ENCODE measurements around the gene CCDC71L. TPM values are rescaled to one million over a fixed set of nuclear protein-coding genes. Genes with fewer than 3 reads are reported as not detected.

CCDC71L gene
- total and polyA plus RNA-seq, 2 of the 13 experiments (the other 11 are each of a cell fraction or from before 2014, with no cell fraction given): 0.02 TPM; not detected in 1

DNA sequence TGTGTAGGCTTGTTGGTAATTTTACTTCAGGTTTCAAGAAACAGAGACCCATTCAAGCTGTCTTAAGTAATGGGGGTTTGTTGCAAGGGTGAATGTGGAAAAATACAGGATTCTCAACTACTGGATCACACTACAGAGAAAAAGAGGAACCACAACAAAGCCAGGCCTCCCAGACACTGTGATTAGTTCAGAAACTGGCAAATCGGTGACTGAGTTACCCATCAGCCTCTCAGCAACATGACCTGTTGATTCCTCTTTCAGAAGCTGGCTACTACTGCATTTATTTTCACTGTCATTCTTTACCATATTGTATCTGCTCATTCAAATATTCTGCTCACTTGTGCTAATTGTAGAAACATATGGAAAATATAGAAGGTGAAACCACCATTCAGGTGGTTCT is 16.0 kb downstream of the CCDC71L start:
- ChIA-PET CTCF (ENCODE audit: low intra/inter-chr PET ratio, low total read pairs) (no interaction called here), POLR2A (no interaction called here)
- BruUV-seq (replicated peaks): no TSS peak
- no peak overlapping the region for H3K4me3 ChIP-seq (replicated peaks in 1 of 3; ENCODE audit: insufficient read depth in 1 of 3, low read depth in 2 of 3, low read length in 3 of 3)
- ATAC-seq (no peak), DNase-seq (ENCODE audit: low spot score) (no peak), FAIRE-seq (no peak)
- no peaks in the 10 kb centered on the region for H4K20me1 ChIP-seq (ENCODE audit: insufficient read depth, low read length)
- 0% methylated on average over 1 of the region's 1 CpG for WGBS (ENCODE audit: low lambda C conversion rate)
- in situ Hi-C loops (cut with HindIII; ENCODE audit: extremely low pct_ligation_motif_present, low pct_unique_long_range_greater_than_20kb): no loop called here
- no peaks in the 10 kb centered on the region for H3K4me1 ChIP-seq (ENCODE audit: insufficient read depth, low read length)
- no peaks in the 10 kb centered on the region for H3K9me3 ChIP-seq (ENCODE audit: low read length)
- H3K79me2 ChIP-seq (ENCODE audit: insufficient read depth, low read length): no peaks in the 10 kb centered on the region
- no peak overlapping the region for H3K4me2 ChIP-seq (ENCODE audit: low read depth, low read length)
- no peak overlapping the region for H2AFZ ChIP-seq (ENCODE audit: low read length)
- no peak overlapping the region for H3K27ac ChIP-seq (ENCODE audit: extremely low read length, insufficient read depth, low read length)
- no peaks in the 10 kb centered on the region for H3K27me3 ChIP-seq (ENCODE audit: control insufficient read depth in 1 of 2, insufficient read depth in 2 of 2, low read length in 2 of 2)
- intact Hi-C loops (cut with micrococcal nuclease; ENCODE audit: unreplicated experiment): no loop called here
- H3K9ac ChIP-seq (ENCODE audit: insufficient read depth, low read depth, low read length): no peak overlapping the region
- no peaks in the 10 kb centered on the region for H3K36me3 ChIP-seq (replicated peaks in 1 of 2; ENCODE audit: control insufficient read depth in 1 of 2, insufficient read depth in 2 of 2, low read length in 2 of 2)
- TF ChIP-seq JUND (CRISPR knock-in tag; IDR thresholded peaks at IDR 0.05): no peak
- TF ChIP-seq, protein P1, sequence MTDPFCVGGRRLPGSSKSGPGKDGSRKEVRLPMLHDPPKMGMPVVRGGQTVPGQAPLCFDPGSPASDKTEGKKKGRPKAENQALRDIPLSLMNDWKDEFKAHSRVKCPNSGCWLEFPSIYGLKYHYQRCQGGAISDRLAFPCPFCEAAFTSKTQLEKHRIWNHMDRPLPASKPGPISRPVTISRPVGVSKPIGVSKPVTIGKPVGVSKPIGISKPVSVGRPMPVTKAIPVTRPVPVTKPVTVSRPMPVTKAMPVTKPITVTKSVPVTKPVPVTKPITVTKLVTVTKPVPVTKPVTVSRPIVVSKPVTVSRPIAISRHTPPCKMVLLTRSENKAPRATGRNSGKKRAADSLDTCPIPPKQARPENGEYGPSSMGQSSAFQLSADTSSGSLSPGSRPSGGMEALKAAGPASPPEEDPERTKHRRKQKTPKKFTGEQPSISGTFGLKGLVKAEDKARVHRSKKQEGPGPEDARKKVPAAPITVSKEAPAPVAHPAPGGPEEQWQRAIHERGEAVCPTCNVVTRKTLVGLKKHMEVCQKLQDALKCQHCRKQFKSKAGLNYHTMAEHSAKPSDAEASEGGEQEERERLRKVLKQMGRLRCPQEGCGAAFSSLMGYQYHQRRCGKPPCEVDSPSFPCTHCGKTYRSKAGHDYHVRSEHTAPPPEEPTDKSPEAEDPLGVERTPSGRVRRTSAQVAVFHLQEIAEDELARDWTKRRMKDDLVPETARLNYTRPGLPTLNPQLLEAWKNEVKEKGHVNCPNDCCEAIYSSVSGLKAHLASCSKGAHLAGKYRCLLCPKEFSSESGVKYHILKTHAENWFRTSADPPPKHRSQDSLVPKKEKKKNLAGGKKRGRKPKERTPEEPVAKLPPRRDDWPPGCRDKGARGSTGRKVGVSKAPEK (CRISPR knock-in tag; IDR thresholded peaks at IDR 0.05; ENCODE audit: borderline replicate concordance): no peak
- TF ChIP-seq, protein P2, sequence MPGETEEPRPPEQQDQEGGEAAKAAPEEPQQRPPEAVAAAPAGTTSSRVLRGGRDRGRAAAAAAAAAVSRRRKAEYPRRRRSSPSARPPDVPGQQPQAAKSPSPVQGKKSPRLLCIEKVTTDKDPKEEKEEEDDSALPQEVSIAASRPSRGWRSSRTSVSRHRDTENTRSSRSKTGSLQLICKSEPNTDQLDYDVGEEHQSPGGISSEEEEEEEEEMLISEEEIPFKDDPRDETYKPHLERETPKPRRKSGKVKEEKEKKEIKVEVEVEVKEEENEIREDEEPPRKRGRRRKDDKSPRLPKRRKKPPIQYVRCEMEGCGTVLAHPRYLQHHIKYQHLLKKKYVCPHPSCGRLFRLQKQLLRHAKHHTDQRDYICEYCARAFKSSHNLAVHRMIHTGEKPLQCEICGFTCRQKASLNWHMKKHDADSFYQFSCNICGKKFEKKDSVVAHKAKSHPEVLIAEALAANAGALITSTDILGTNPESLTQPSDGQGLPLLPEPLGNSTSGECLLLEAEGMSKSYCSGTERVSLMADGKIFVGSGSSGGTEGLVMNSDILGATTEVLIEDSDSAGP (CRISPR knock-in tag; IDR thresholded peaks at IDR 0.05; ENCODE audit: borderline replicate concordance): no peak
- no peak for TF ChIP-seq GATAD2A (CRISPR knock-in tag; IDR thresholded peaks at IDR 0.05)
- TF ChIP-seq, protein P3, sequence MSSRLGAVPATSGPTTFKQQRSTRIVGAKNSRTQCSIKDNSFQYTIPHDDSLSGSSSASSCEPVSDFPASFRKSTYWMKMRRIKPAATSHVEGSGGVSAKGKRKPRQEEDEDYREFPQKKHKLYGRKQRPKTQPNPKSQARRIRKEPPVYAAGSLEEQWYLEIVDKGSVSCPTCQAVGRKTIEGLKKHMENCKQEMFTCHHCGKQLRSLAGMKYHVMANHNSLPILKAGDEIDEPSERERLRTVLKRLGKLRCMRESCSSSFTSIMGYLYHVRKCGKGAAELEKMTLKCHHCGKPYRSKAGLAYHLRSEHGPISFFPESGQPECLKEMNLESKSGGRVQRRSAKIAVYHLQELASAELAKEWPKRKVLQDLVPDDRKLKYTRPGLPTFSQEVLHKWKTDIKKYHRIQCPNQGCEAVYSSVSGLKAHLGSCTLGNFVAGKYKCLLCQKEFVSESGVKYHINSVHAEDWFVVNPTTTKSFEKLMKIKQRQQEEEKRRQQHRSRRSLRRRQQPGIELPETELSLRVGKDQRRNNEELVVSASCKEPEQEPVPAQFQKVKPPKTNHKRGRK (CRISPR knock-in tag; IDR thresholded peaks at IDR 0.05): no peak
- TF ChIP-seq ZFP82 (CRISPR knock-in tag; IDR thresholded peaks at IDR 0.05; ENCODE audit: borderline replicate concordance): no peak
- TF ChIP-seq, protein P4, sequence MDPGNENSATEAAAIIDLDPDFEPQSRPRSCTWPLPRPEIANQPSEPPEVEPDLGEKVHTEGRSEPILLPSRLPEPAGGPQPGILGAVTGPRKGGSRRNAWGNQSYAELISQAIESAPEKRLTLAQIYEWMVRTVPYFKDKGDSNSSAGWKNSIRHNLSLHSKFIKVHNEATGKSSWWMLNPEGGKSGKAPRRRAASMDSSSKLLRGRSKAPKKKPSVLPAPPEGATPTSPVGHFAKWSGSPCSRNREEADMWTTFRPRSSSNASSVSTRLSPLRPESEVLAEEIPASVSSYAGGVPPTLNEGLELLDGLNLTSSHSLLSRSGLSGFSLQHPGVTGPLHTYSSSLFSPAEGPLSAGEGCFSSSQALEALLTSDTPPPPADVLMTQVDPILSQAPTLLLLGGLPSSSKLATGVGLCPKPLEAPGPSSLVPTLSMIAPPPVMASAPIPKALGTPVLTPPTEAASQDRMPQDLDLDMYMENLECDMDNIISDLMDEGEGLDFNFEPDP (CRISPR knock-in tag; conservative IDR thresholded peaks at IDR 0.05): no peak
- TF ChIP-seq ZNF569 (CRISPR knock-in tag; IDR thresholded peaks at IDR 0.05; ENCODE audit: borderline replicate concordance): no peak
- TF ChIP-seq, protein P5, sequence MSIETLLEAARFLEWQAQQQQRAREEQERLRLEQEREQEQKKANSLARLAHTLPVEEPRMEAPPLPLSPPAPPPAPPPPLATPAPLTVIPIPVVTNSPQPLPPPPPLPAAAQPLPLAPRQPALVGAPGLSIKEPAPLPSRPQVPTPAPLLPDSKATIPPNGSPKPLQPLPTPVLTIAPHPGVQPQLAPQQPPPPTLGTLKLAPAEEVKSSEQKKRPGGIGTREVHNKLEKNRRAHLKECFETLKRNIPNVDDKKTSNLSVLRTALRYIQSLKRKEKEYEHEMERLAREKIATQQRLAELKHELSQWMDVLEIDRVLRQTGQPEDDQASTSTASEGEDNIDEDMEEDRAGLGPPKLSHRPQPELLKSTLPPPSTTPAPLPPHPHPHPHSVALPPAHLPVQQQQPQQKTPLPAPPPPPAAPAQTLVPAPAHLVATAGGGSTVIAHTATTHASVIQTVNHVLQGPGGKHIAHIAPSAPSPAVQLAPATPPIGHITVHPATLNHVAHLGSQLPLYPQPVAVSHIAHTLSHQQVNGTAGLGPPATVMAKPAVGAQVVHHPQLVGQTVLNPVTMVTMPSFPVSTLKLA (IDR thresholded peaks at IDR 0.05): no peak
- no peak for TF ChIP-seq HNRNPUL1 (IDR thresholded peaks at IDR 0.05; ENCODE audit: low read depth, low read length)
- no peak for TF ChIP-seq FOXC1 (CRISPR knock-in tag; IDR thresholded peaks at IDR 0.05; ENCODE audit: borderline replicate concordance)
- TF ChIP-seq ZNF207 (IDR thresholded peaks at IDR 0.05; ENCODE audit: borderline replicate concordance): no peak
- TF ChIP-seq ZFP62 (CRISPR knock-in tag; IDR thresholded peaks at IDR 0.05): no peak
- TF ChIP-seq KDM6A (CRISPR knock-in tag; IDR thresholded peaks at IDR 0.05; ENCODE audit: low read depth): no peak

Data from HepG2 (cell line).